Fibroblast of skin of back (primary cell): ENCODE results near the gene MRPL20.
"Not testable (repeated sequence)": the region's sequence is repeated elsewhere in the genome, so short reads cannot be mapped to it uniquely, and the experiment has no call there.

ENCODE experiments used
- DNase-seq: peaks from one replicate; pipeline ENCODE4 v3.0.0-alpha.2; 2013

Gene MRPL20

GRCh38 chr1:1406101-1406820 is 832 bp downstream of the MRPL20 start:
- no peak for DNase-seq

GRCh38 chr1:1403653-1404052 is 3.4 kb downstream of the MRPL20 start:
- no peak for DNase-seq

GRCh38 chr1:1402901-1403392 is 4.1 kb downstream of the MRPL20 start:
- not testable (repeated sequence) for DNase-seq

- DNase-seq: peak; percentile 52
These were observed 4.8 kb downstream of the MRPL20 start for GRCh38 chr1:1402072-1402900.

- no peak for DNase-seq
These were observed 5.6 kb downstream of the MRPL20 start for GRCh38 chr1:1401457-1402010.

- no peak for DNase-seq
These were observed 6.3 kb downstream of the MRPL20 start for GRCh38 chr1:1400576-1401456.

GRCh38 chr1:1399872-1400575 is 7.1 kb downstream of the MRPL20 start:
- DNase-seq: no peak

GRCh38 chr1:1399187-1399871 is 7.8 kb downstream of the MRPL20 start, which contains the start of gene CCNL2:
CCNL2 (minus strand) TSS chr1:1399335; CDS start chr1:1399306, 29 bp downstream.
- DNase-seq: peak; percentile 98

- DNase-seq: no peak
These were observed 8.4 kb downstream of the MRPL20 start for GRCh38 chr1:1398677-1399186.

- DNase-seq: no peak
These were observed 9.1 kb downstream of the MRPL20 start for GRCh38 chr1:1397839-1398523.

- no peak for DNase-seq
These were observed 11.9 kb downstream of the MRPL20 start for GRCh38 chr1:1395166-1395565.

- no peak for DNase-seq
These were observed 13.0 kb downstream of the MRPL20 start for GRCh38 chr1:1394116-1394515.

GRCh38 chr1:1393428-1393827 is 13.7 kb downstream of the MRPL20 start:
- DNase-seq: no peak

GRCh38 chr1:1393014-1393413 is 14.1 kb downstream of the MRPL20 start:
- DNase-seq: no peak

GRCh38 chr1:1391225-1391624 is 15.9 kb downstream of the MRPL20 start:
- no peak for DNase-seq

GRCh38 chr1:1390675-1391074 is 16.4 kb downstream of the MRPL20 start:
- DNase-seq: no peak

- no peak for DNase-seq
These were observed 19.0 kb downstream of the MRPL20 start for GRCh38 chr1:1388078-1388472.

GRCh38 chr1:1387098-1388077 is 19.7 kb downstream of the MRPL20 start:
- DNase-seq: no peak

- no peak for DNase-seq
These were observed 21.2 kb downstream of the MRPL20 start for GRCh38 chr1:1385931-1386330.
